Measurements from ENCODE around the gene UNC45B. TPM values are rescaled to one million over a fixed set of nuclear protein-coding genes. Genes with fewer than 3 reads are reported as not detected.
"Not testable (repeated sequence)": the region's sequence is repeated elsewhere in the genome, so short reads cannot be mapped to it uniquely, and the experiment has no call there.

UNC45B gene
- total RNA-seq, 1 donor from 2014 or later, result 223 TPM

GRCh38 chr17:35191001-35191695 is 43.5 kb downstream of the UNC45B start:
- no peak for ATAC-seq (ENCODE audit: poor library complexity)
- no peak for DNase-seq
- intact Hi-C loops (cut with DNase I), result no loop called here

- intact Hi-C loops (cut with DNase I), result no loop called here
- ATAC-seq (ENCODE audit: poor library complexity) (no peak), DNase-seq (no peak)
These were observed 45.1 kb downstream of the UNC45B start for GRCh38 chr17:35192708-35193107.

GRCh38 chr17:35194001-35194400 is 46.4 kb downstream of the UNC45B start, which contains the start of gene SLC35G3:
Gene SLC35G3, minus strand, starts transcription at chr17:35194393. Its CDS starts 86 bp downstream, at chr17:35194307.
- intact Hi-C loops (cut with DNase I); ATAC-seq (ENCODE audit: poor library complexity); DNase-seq: not testable (repeated sequence)

- intact Hi-C loops (cut with DNase I); DNase-seq; ATAC-seq (ENCODE audit: poor library complexity): not testable (repeated sequence)
These were observed 47.4 kb downstream of the UNC45B start for GRCh38 chr17:35195062-35195461.

- ATAC-seq (ENCODE audit: poor library complexity); DNase-seq; intact Hi-C loops (cut with DNase I): not testable (repeated sequence)
These were observed 55.0 kb downstream of the UNC45B start for GRCh38 chr17:35202582-35202981.

- DNase-seq (no peak), ATAC-seq (ENCODE audit: poor library complexity) (no peak)
- intact Hi-C loops (cut with DNase I), result no loop called here
These were observed 63.1 kb downstream of the UNC45B start for GRCh38 chr17:35210741-35211140.

GRCh38 chr17:35212668-35213067 is 65.1 kb downstream of the UNC45B start:
- intact Hi-C loops (cut with DNase I), result no loop called here
- DNase-seq (no peak), ATAC-seq (ENCODE audit: poor library complexity) (no peak)

- ATAC-seq (ENCODE audit: poor library complexity), result no peak
- no peak for DNase-seq
- intact Hi-C loops (cut with DNase I), result no loop called here
These were observed 65.9 kb downstream of the UNC45B start for GRCh38 chr17:35213412-35213940.

- ATAC-seq (ENCODE audit: poor library complexity) (no peak), DNase-seq (no peak)
- intact Hi-C loops (cut with DNase I), result no loop called here
These were observed 66.6 kb downstream of the UNC45B start for GRCh38 chr17:35214192-35214591.

- DNase-seq, result no peak
- intact Hi-C loops (cut with DNase I), result no loop called here
- ATAC-seq (ENCODE audit: poor library complexity), result no peak
These were observed 67.1 kb downstream of the UNC45B start for GRCh38 chr17:35214631-35215273.

GRCh38 chr17:35217107-35217506 is 69.5 kb downstream of the UNC45B start:
- intact Hi-C loops (cut with DNase I), result no loop called here
- ATAC-seq (ENCODE audit: poor library complexity) (no peak), DNase-seq (no peak)

GRCh38 chr17:35218915-35219314 is 71.3 kb downstream of the UNC45B start:
- ATAC-seq (ENCODE audit: poor library complexity) (no peak), DNase-seq (no peak)
- intact Hi-C loops (cut with DNase I), result no loop called here

- no peak for DNase-seq
- no peak for ATAC-seq (ENCODE audit: poor library complexity)
- intact Hi-C loops (cut with DNase I), result no loop called here
These were observed 74.8 kb downstream of the UNC45B start for GRCh38 chr17:35222452-35222851.

GRCh38 chr17:35224436-35224835 is 76.8 kb downstream of the UNC45B start:
- no peak for ATAC-seq (ENCODE audit: poor library complexity)

GRCh38 chr17:35227546-35227945 is 79.9 kb downstream of the UNC45B start:
- ATAC-seq (ENCODE audit: poor library complexity) (no peak), DNase-seq (no peak)
- intact Hi-C loops (cut with DNase I), result no loop called here

More at GRCh38 chr17:35224436-35224835, 76.8 kb downstream of the UNC45B start:
- intact Hi-C loops (cut with DNase I), result no loop called here
- no peak for DNase-seq

GRCh38 chr17:35229638-35230037 is 82.0 kb downstream of the UNC45B start:
- intact Hi-C loops (cut with DNase I), result no loop called here
- DNase-seq (no peak), ATAC-seq (ENCODE audit: poor library complexity) (no peak)

GRCh38 chr17:35234315-35234714 is 86.7 kb downstream of the UNC45B start:
- DNase-seq; intact Hi-C loops (cut with DNase I); ATAC-seq (ENCODE audit: poor library complexity): not testable (repeated sequence)

- intact Hi-C loops (cut with DNase I), result no loop called here
- ATAC-seq (ENCODE audit: poor library complexity) (no peak), DNase-seq (no peak)
These were observed 87.7 kb downstream of the UNC45B start for GRCh38 chr17:35235289-35235688.

- no peak for ATAC-seq (ENCODE audit: poor library complexity)
These were observed 88.3 kb downstream of the UNC45B start for GRCh38 chr17:35235917-35236316.

GRCh38 chr17:35236821-35237220 is 89.2 kb downstream of the UNC45B start:
- no peak for ATAC-seq (ENCODE audit: poor library complexity)
- DNase-seq, result no peak
- intact Hi-C loops (cut with DNase I), result no loop called here

More at GRCh38 chr17:35235917-35236316, 88.3 kb downstream of the UNC45B start:
- DNase-seq, result no peak
- intact Hi-C loops (cut with DNase I), result no loop called here
